Mesenteric fat pad (tissue), 1 donor: ENCODE data around the gene MRPL57. TPM values are rescaled to one million over a fixed set of nuclear protein-coding genes. Genes with fewer than 3 reads are reported as not detected.
"Not testable (repeated sequence)": the region's sequence is repeated elsewhere in the genome, so short reads cannot be mapped to it uniquely, and the experiment has no call there.

ENCODE experiments used
- DNase-seq: peaks from one replicate; pipeline ENCODE4 v3.0.0-alpha.2; 2020; ENCODE audit warnings: low spot score
- total RNA-seq: library from RNA; stranded (reverse); fragmentation: NEBNext Ultra II Directional; extraction: Animal tissue kit (Norgen Biotek cat#: 25700); gene quantifications from one replicate; pipeline ENCODE4 v1.2.1, GENCODE V29; 2021
- donor health status: DM: yes; HTN: yes; CAD: no.

The MRPL57 gene
- total RNA-seq, 1 donor from 2014 or later = 14.1 TPM

DNA sequence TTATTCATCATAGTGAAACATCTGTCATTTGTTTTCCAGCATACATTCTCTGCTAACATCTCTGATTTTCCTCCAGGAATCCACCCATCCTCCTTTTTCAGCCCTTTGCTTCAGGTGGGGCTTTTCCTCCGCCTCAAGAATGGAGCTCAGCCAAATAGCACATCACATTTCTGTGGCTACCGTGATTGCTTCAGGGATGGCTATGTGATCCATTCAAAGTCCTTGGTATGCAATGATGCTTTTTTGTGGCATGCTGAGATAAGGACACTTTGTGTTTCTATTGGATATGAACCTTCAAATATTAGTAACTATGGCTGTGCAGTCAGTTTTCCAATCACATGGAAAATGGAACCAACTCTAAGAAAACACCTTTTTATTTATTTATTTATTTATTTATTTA is 18.3 kb downstream of the MRPL57 start:
- not testable (repeated sequence) for DNase-seq

DNA sequence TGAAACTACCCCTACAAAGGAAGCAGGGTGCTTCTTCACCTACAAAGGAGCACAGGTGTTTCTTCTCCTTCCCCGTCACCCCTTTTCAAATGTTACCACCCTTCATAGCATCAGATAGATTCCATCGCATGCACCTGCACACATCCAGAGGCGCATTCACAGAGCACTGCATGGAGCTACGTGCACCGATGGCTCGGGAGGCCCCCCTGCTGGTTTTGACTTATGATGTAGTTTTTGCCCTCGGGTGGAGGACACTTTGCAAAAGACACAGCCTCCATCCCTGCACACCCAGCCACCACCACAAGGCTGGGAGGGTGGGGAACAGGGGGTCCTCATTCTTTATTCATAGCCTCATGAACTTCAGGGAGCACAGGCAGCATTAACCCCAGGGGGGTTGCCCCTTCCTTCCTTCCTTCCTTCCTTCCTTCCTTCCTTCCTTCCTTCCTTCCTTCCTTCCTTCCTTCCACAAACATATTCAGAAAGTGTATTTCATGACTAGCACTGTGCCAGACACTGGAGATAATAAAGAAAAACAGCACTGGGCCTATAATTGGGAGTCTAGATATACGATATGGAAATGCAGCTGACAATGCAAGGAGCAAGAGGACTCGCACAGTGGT is 21.3 kb downstream of the MRPL57 start:
- DNase-seq = not testable (repeated sequence)

DNA sequence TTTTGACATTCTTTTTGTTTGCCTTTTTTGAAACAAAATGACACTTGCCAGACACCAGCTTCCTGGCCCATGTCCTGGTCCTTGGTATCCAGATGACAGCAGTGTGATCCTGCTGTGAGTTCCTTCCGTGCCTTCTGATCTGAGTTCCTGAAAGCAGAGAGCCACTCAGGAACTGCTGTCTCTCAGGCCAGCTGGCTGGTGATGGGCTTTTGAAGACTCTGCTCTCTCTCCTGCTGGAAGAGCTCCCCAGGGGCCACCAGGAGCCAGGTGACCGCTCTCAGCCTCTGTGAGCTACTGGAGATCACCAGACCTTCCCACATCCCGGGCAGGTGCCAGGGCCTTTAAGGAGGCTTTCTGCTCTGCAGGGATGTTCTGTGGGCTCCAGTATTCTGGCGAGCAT is 21.9 kb downstream of the MRPL57 start:
- DNase-seq = not testable (repeated sequence)

DNA sequence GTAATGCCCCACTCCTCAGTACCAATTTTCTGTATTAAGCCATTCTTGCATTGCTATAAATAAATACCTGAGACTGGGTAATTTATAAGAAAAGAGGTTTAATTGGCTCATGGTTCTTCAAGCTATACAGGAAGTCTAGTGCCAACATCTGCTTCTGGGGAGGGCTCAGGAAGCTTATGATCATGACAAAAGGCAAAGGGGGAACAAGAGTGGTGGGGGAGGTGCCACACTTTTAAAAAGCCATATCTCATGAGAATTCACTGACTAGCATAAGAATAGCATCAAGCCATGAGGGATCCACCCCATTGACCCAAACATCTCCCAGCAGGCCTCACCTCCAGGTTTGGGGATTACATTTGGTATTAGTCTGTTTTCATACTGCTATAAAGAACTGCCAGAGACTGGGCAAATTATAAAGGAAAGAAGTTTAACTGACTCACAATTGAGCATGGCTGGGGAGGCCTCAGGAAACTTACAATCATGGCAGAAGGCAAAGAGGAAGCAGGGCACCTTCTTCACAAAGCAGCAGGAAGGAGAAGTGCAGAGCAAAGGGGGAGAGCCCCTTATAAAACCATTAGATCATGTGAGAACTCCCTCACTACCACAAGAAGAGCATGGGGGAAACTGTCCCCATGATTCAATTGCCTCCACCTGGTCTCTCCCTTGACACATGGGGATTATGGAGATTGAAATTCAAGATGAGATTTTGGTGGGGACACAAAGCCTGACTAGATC is 25.2 kb downstream of the MRPL57 start:
- DNase-seq = not testable (repeated sequence)

DNA sequence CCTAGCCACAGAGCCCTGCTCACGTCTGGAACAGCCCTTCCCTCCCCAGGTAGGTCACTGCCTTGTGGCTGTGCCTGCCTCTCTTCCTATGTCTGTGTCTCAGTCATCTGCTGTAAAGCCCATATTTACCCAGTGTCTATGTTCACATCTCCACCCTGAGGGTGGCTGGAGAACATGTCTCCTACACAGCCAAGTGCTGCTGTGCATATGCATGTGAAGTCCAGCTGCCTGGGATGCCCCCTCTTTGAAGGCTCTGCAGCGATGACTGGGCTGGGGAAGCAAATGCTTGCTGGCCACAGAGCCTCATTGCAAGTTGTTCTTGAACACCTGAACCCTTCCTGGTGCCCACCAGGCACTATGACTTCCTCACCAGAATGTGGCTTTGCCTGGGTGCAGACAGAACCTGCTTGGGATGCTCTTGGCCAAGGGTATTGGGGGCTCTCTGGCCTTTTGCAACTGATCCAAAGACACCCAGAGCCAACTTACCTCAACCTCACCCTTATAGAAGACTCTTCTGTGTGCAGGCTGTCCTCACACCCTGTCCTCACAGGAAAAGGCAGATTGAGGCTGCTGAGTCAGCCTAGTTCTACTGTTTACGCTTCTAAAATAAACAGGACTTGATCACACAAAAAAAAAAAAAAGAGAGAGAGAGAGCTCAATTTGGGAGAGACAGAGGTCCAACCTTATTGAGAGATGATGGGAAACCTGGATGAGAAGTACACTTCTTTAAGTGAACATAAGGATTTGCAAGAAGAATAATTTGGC is 26.5 kb downstream of the MRPL57 start:
- DNase-seq = no peak

DNA sequence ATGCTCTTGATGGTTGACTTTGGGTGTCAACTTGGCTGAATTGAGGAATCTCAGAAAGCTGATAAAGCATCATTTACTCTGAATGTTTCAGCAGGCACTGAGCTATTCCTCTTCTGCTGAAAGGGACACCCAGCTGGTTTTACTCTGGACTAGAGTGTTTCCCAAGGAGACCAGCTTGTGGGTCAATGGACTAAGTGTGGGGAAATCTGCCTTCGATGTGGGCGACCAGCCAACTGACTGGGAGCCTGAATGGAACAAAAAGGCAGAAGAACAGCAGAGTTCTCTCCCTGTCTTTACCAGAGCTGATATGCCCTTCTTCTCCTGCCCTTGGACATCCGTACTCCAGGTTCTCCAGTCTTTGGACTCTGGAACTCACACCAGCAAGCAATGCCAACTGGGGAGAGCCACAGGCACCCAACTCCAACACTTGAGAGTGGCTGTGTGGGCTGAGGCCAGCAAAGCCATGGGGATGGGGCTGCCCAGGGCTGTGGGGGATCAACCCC is 32.2 kb downstream of the MRPL57 start:
- DNase-seq = no peak

DNA sequence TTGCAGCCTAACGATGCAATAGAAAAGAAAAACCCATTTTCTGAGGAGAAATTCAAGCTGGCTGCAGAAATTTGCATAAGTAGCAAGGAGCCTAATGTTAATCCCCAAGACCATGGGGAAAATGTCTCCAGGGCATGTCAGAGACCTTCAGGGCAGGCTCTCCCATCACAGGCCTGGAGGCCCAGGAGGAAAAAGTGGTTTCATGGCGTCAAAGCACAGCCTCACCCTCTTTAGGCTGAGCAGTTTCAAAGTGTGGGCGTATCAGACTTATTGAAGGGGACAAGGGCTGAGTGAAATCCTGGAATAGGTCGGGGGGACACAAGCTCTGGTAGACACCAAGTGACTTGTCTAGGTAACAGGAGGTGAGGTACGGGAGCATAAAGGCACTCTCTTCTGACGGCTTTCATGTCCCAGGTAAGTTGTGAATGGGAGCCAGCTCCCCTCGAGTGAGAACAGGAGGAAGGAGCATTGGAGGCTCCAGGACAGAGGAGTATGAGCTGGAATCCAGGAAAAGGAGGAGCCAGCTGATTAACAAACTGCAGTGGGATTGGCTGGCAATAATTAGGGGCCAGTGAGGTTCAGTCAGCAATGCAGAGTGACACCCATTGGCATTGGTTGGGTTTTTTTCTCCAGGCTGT is 35.8 kb downstream of the MRPL57 start:
- no peak for DNase-seq

DNA sequence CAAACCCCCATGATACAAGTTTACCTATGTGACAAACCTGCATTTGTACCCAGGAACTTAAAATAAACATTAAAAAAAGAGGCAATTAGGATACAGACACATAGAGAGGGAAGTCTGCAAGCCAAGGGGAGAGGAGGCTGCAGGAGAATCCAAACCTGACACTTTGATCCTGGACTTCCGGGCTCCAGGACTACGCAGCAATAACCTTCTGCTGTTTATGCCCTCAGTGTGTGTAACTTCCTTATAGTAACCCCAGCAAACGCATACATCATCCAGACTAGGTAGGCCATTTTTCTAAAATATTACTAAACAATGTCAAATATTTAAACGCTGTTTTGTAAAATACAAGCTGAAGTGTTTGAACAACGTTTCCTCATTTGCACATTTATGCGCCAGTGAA is 39.0 kb downstream of the MRPL57 start:
- not testable (repeated sequence) for DNase-seq

DNA sequence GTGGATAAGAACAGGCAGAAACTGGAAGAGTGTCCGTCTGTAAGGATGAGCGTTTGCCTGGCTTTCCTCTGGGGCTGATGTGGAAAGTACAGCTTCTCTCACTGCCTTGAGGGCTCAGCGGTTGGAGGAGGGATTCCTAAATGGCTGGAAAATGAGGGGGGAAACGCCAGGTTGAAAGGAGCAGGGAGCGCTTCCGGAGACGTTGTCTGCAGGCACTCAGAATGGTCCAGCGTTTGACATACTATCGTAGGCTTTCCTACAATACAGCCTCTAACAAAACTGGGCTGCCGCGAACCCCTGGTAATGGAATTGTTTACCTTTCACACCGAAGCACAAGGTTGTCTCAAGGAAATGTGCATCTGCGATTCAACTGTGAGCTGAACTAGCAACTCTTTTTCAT is 39.9 kb downstream of the MRPL57 start:
- DNase-seq = no peak

DNA sequence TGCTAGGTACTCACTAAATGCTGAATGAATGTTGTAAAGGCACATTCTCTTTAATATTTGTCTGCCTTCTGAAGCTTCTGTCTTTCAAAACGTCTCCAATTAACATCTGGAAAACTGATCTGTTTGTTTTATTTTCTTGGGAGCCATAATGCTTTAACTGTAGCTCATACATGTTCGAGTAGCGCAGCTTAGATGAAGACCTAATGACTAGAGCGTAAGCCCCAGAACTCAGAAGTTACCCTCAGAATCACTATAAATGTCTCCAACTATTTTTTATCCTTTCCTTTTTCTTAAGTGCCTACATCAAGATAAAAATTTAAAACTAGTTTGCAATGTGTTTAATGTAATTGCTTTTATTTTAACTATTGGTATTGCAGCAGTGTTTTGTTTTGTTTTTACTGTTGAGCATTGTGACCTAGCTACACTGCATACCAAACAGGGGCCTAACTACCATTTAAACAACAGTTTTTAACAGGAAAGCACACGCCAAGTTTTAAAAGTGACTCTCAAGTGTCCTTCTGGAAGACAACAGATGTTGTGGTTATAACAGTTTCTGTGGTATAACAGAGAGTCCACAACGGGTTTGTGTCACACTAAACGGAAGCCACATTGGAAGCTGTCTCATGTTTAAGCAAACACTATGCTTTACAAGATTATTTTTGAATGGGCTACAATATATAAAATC is 42.0 kb downstream of the MRPL57 start:
- no peak for DNase-seq

DNA sequence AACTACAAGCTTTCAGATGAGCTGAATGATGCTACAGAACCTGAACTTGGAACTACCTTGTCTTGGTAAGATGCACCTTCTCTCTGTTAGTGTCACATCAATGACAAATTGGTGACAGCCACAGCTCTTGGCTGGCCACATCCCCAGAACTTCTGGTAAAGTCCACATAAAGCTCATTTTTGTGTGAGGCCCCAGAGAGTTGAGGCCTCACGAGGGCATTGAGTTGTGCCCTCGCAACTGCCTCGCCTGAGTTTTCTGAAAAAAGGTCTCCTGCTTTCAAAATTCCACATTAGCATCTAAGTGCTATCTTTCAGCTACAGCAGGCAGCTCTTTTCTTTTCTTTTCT is 42.6 kb downstream of the MRPL57 start:
- no peak for DNase-seq

DNA sequence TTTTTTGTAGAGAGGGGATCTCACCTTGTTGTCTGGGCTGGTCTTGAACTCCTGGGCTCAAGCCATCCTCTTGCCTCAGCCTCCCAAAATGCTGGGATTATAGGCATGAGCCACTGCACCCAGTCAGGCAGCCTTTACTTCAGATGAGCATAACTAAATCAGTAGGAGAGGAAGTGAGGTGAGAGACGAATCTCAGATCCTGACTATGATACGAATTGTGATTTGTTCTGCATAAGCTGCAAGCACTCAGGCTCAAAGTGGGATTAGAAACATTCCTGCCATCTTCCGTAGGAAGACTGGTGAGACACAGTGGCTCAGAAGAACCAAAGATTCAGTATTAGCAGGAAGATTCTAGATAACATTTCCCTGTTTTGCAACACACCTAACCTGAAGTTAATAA is 43.3 kb downstream of the MRPL57 start:
- not testable (repeated sequence) for DNase-seq

DNA sequence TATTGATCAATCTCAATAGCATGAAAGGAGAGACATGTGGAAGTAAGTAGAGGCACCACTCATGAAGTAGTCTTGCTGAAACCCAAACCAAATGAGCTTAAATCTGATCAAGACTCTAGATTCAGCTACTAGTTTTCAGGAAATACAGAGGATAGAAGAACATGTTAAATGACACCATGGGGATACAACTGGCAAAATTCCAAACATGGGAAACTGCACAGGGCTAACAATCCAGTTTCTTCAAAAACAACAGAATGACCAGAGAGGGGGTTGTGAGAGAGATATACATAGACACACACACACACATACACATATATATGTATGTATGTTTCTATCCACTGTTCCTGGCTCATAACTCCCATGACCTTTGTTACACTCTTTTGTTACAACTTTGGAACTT is 44.8 kb downstream of the MRPL57 start:
- no peak for DNase-seq

DNA sequence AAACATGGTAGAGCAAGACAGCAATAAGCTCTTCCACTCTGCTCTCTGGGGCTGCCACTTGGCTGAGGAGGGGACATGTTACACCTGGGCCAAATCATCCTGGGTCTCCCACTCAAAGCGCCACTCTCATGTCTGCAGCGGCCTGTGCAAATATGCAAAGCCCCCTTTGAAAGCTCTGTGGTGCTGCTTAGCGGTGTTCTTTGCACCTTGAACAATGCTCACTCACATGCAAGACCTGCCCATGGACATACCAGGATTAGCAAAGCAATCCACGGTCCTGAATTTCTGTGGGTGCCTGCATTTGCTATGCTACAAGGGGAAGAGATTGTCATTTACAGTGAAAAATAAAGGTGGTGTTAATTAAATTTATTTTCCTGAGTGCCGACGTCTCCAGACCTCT is 48.6 kb downstream of the MRPL57 start:
- DNase-seq = no peak

DNA sequence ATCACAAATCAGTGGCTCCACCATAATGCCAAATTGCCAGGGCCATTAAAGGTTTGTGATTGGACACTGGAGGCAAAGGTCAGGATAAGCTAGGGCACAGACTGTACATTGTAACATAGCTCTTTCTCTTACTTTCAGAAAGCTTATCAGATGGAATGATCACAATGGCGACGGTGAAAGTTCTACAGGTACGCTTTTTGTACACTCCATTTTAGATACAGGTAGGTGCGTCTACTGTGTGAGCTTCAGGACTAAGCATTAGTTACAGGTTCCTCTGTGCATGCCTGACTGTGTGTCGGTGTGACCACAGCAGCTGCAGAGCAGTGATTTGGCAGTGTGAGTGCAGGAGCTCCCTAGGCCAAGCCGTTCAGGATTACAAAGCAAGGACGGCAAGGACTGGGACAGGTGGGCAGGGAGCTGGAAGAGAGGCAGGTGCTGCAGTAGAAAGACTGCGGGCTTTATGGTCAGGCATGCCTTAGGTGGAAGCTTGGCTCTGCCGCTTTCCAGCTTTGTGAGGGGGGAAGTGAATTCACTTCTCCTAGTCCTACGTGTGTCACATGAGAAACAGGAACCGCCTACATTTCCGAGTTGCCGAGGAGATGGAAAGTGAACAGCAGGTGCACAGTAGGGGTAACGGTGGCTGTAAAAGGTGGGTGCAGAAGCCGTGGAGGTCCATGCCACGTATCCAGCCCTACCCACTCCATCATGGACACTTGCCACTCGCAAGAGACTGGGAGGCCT is 49.6 kb downstream of the MRPL57 start:
- no peak for DNase-seq

DNA sequence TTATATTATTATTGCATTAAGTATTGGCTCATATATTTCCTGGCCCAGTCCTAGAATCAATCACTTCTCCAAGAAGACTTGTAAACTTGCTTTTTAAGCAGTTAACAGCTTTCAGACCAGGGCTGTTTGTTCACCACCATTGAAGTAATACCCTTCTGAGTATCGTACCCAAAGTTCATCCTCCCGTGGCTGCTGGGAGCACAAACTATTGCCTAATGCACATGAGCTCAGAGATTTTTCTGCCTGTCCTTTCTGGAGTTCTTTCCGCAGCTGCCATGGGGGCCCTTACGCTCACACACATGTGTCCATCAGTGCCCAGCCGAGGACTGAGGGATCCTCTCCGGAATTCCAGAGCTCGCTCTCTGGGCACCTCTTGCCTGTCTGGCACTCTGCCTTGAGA is 51.5 kb downstream of the MRPL57 start:
- no peak for DNase-seq
